Measurements from ENCODE around the gene GZMA.
"Not testable (repeated sequence)": the region's sequence is repeated elsewhere in the genome, so short reads cannot be mapped to it uniquely, and the experiment has no call there.

Gene GZMA

DNA sequence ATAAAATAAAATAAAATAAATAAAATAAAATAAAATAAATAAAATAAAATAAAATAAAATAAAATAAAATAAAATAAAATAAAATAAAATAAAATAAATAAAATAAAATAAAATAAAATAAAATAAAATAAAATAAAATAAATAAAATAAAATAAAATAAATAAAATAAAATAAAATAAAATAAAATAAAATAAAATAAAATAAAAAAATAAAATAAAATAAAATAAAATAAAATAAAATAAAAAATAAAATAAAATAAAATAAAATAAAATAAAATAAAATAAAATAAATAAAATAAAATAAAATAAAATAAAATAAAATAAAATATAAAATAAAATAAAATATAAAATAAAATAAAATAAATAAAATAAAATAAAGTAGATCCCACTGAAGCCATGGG, 3.5 kb downstream of the GZMA start:
- intact Hi-C loops (cut with DNase I); DNase-seq: not testable (repeated sequence)

DNA sequence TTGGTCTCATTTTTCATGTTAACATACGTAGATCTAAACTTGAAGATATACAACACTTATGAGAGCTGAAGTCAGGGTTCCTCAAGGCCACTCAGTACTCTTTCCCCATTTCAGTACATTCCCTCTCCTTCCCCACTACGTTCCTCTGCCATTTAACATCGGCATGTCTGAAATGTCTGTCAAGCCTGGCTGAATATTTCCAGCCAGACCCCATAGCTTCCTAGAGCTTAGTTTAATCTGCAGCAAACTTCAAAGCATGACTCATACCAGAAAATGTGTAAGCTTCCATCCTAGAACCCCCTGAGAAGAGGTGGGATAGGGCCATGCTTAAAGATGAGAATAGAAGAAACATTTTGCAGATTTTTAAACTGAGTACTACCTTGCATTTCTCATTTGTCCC, 6.2 kb downstream of the GZMA start:
- no peak for DNase-seq
- intact Hi-C loops (cut with DNase I), result no loop called here

DNA sequence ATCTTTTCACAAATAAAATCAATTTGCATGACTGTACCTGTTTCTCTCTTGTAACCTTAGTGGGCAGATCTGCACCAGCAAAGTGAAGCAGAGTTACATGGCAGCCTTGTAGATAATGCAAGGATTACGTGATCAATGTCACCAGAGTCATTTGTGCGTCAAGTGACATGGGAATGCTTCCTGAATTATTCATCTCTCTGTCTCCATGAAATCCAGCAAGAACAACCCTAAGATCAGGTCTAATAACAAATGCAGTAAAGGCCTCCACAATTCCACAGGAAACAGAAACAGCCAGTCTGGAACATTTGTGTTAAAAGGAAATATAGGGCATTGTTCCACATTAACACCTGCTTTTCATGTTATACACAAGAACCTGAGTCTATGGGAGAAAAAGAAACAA, 7.8 kb downstream of the GZMA start:
- DNase-seq, result no peak
- intact Hi-C loops (cut with DNase I), result no loop called here

DNA sequence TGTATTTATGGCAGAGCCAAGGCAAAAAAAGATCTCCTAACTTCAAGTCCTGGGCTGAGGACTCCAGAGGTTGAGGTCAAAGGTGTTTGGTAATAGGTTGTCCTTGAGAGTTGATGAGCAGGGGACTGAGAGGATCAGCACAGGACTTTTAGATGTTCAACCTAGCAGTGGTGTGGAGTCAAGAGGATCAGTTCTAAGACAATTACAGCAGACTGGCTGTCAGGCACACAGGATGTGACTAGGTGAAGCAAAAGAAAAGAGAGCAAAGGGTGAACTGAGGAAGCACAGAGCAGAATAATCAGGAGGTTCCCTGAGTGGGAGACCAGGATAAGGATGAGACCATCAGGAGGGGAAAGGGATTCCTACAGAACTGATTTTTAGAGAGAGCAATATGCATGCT, 10.9 kb downstream of the GZMA start:
- no peak for DNase-seq
- intact Hi-C loops (cut with DNase I), result no loop called here

DNA sequence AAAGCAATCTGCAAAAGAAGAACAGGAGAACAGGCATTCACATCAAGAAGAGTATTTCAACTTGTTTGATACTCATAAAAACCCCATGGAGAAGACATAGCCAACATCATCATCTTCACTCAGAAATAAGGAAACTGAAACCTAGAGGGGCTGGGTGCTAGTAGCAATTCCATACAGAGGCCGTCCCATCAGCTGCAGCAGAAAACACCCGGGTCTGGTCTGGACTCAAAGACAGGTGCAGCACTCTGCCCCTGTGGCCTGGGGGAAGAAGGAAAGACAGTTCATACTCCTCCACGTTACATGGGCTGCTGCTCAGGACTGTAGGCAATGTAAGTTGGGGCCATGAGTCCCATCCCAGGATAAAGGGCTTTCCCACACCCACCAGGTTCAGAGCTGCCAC, 11.6 kb downstream of the GZMA start:
- intact Hi-C loops (cut with DNase I), result no loop called here
- DNase-seq, result no peak

DNA sequence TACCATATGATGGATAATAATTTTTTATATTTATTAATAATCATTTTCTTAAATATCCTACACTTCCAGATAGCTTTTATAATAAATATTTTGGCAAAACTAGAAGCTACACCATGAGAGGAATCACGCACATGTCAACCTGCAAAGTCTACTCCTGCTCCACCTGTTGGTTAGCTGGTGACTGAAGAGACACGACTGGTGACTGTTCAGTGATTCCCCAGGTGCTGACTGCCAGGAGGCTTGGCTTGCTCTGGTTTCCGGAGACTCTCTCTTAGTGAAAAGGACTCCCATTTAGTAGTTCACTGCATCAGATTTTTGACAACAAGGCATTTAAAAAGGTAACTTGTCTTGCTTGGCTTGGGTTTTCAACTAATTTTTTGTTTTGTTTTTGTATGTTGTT, 20.9 kb downstream of the GZMA start:
- DNase-seq, result no peak
- intact Hi-C loops (cut with DNase I), result no loop called here

DNA sequence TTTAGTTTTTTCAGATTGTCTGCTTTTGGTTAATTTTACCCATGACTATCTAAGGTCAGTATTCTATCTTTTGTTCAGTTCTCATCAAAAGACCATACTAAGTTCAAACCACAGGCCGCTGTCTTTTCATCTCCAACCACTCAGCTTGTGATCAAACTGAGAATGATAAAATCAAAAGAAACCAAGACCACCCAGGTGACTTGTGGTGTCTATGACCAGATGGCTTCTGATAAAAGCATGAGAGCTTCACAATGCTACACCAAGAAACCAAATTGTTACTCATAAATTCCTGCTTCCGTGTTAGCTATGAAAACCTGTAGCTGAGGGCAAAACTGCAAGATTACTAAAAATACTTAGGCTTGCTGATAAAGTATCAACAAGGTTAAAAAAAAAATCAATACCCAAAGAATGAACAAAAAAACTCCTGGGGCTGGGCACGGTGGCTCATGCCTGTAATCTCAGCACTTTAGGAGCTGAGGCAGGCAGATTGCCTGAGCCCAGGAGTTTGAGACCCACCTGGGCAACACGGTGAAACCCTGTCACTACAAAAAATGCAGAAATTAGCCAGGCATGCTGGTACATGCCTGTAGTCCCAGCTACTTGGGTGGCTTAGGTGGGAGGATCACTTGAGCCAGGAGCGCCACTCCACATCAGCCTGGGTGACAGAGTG, 31.7 kb downstream of the GZMA start:
- intact Hi-C loops (cut with DNase I), result no loop called here
- DNase-seq, result no peak

DNA sequence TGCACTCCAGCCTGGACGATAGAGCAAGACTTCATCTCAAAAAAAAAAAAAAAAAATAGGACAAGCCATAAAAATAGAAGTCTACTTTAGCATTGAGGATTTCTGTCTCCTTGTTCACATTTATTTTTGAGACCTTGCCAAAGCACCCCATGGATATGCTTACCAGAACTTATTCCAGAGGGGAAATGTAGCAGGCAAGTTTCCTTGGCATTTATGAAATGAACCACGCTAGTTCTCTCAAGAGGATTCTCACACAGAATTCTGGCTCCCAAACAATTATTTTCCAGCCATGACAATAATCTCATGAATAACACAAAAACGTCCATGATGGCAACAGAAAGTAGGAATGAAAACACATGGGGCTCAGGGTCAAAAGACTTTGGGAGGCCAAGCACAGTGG, 34.1 kb downstream of the GZMA start:
- intact Hi-C loops (cut with DNase I), result no loop called here
- no peak for DNase-seq

DNA sequence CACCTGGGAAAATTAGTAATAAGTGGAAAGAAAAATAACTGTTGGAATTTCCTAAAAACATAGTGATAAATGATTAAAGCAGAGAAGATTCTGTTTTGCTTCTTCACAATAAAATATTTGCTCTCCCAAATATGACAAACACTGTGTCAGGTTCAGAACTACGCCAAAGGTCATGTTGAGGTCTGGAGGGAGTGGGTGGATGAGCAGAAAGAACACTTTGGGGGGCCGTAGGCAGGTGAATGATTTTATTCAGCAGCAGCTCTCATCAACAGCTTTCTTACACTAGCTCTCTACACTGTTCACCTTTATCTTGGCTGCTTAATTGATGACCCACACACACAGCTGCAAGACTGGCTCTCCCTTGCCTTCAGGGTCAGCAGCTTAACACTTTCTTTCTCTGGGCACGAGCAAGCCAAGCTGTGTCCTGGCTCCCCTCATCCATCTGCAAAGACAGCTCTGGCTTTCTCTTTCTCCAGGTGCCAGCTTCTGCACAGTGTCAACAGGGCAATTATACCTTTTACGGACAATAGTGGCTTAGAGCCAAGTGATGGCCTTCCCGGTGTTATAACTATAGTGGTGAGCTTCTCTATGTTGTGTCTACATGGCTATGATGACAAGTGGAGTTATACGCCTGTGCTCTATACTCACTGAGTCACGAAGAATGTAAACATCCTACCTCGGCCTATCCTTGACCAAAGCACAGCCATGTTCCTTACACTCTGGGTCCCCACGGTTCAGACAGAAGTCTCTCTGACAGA, 38.6 kb downstream of the GZMA start:
- no peak for DNase-seq
- intact Hi-C loops (cut with DNase I), result no loop called here

DNA sequence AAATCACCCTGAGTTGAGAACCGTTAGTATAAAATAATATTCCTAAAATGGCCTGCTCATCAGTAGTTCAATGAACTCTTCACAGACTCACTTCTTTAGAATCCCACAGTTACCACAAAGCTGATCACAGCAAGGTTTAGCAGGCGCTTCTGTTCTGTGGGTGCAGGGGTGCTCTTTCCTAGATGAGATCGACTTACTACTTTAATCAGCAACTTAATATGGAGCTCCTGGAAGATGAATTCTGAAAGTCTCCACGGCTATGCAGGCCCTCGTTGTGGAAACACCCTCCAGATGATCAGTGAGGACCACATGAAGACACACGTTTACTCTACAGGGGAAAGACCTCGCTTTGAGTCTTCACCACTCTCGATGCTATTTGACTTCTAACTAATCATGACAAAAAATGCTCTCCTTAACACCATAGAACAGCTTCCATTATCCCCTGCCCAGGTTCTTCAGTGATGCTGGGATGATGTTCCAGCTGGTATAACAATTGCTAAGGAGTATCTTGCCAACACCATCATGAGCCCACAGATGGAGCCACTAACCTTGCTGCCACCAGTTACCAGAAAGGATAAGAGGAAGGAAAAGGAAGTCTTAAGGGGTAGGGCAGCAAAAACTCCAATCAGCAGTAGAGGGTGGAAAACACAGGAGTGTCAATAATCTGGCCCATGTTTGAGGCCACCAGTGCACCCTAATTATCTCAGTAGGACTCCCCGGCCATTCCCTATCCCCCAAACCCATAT, 39.7 kb downstream of the GZMA start:
- intact Hi-C loops (cut with DNase I), result no loop called here
- no peak for DNase-seq

DNA sequence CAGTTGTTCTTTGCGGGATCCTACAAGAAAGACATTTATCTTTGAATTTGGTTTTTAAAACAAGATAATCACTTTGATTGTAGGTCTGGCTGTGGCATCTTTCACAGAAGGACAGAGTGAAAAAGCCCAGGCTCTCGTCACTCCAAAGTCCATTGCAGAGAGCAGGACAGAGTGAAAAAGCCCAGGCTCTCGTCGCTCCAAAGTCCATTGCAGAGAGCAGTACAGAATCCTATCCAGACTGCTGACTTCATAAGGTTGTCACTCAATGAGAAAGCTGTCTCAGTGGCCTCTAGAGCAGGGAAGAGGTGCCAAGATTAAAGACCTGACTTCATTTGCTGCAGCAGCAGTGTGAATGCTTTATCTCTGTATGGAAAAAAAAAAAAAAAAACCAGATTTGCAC, 41.2 kb downstream of the GZMA start:
- intact Hi-C loops (cut with DNase I), result no loop called here
- no peak for DNase-seq

DNA sequence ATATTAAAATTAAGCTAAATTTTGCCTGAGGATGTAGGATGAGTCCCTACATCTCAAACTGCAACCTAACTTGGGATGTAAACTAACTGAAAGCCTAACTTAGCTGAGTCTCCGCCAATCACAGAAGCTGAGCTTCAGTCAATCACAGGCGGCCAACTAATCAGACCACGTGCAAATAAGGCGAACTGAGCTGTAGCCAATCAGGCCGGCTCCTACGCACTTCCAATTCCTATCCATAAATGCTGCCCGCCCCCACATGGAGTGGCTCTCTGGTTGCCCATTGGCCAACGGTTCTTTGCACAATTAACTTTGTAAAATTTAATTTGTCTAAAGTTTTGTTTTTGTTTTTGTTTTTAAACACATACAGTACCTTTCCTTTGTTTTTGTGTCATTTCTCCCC, 43.6 kb downstream of the GZMA start:
- intact Hi-C loops (cut with DNase I), result loop anchor here (2.0 kb wide), 1 partner anchor 239 kb away; no protein-coding TSS in a partner anchor
- no peak for DNase-seq

DNA sequence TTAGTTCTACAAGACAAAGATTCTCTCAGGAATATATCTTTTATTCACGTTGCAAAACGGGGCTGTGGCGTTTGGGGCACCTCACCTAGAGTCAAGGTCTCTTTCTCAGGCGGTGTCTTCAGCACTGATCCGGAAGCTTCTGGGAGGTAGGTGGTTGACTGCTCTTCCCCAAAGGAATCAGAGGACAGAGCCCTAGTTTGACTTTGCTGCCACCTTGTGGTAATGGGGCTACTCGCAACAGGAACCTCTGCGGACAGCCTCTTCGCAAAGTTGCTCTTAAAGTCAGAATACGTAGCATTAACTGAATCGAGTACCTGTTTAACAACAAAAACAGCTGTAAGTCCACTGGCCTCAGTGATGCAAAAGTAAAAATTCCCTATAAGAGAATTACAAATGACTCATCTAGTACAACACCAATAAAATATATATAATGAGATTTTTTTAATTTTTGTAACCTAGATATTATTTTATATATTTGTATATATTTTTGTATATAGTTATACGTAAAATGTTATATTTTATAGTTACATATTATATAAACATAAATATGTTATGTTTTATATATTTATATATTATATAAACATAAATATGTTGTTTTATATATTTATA, 44.2 kb downstream of the GZMA start:
- DNase-seq, result peak in 9 of 10 donors; percentile 46 to 94 (median 73)
- intact Hi-C loops (cut with DNase I), result loop anchor here (2.0 kb wide), 1 partner anchor 240 kb away; no protein-coding TSS in a partner anchor

DNA sequence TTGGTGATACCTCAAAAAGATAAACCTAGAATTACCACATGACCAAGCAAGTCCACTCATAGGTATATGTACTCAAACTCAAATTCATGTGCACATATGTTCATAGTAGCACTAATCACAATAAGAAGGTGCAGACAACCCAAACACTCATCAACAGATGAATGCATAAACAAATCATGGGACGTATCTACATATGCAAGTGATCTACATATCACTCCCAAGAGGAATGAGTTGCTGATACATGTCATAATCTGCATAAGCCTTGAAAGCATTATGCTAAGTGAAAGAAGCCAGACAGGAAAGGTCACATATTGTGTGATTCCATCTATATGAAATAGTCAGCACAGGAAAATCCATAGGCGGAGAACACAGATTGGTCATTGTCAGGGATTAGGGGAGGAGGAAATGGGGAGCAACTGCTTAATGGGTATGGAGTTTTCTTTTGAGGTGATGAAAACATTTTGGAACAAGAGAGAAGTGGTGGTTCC, 46.9 kb downstream of the GZMA start:
- no peak for DNase-seq
- intact Hi-C loops (cut with DNase I), result no loop called here

DNA sequence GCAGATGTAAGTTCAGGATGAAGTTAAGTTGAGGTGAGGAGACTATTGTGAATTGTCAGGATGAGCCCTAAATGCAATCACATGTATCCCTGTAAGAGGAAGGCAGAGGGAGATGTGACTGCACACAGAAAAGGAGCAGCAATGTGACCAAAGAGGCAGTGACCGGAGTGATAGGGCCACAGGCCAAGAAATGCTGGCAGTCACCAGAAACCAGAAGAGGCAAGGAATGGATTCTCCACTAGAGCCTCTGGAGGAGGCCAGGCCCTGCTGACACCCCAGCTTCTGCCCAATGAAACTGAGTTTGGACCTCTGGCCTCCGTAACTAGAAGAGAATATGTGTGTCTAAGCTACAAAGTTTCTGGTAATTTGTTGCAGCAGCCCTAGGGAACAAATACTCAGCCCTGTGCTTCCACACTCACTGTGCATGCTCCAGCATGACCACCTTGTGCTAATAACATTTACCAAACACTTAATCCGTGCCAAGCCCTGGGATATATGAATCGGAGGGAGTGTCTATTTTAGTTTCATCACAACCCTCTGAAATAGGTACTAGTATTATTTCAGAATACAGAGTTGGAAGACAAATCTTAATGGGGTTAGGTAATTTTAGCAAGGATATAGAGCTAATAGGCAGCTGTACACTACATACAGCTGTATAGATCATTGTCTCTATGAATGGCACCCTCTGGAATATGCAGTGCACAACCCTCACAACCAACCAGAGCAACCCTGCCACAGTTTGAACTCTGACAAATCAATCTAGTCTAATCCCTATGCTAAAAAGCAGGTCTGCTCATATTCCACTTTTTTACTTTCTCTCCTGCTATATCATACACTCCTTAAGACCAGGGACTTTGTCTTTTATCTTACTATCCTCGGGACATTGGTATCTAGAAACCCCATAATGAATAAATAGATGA, 49.7 kb downstream of the GZMA start:
- no peak for DNase-seq
- intact Hi-C loops (cut with DNase I), result no loop called here

DNA sequence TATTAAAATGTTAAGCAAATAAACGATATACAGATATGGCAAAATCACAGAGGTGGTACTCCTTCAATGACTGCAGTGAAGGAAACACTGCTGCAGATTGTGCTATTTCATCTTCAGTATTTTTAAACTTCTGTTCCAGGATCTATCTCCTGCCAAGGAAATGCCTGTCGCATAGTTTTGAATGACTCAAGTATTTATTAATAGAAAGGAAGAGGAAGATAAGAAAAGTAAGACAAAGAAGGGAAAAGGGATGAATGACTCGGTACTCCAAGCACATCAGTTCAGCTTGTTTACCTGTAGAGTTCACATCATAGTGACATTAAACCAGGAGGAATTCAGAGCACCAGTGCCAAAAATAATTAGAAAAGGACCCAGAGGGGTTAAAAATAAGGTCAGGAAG, 52.4 kb downstream of the GZMA start:
- no peak for DNase-seq
- intact Hi-C loops (cut with DNase I), result no loop called here
